Measurements from ENCODE around the gene LIMK2.

- TF ChIP-seq POLR2AphosphoS5 (IDR thresholded peaks at IDR 0.05; ENCODE audit: low read length) (no peak), CTCF (IDR thresholded peaks at IDR 0.05 in 2 of 3, conservative IDR thresholded peaks at IDR 0.05 in 1 of 3; ENCODE audit: control insufficient read depth in 2 of 3, extremely low read depth in 1 of 3, insufficient read depth in 1 of 3, low read depth in 3 of 3, low read length in 3 of 3) (no peak), YBX1 (IDR thresholded peaks at IDR 0.05) (no peak), YY1 (IDR thresholded peaks at IDR 0.05; ENCODE audit: low read depth, low read length) (no peak), PRDM15 (CRISPR knock-in tag; IDR thresholded peaks at IDR 0.05) (no peak), POLR2AphosphoS2 (IDR thresholded peaks at IDR 0.05; ENCODE audit: low read depth, low read length) (no peak), EP300 (IDR thresholded peaks at IDR 0.05; ENCODE audit: borderline replicate concordance in 1 of 2, control insufficient read depth in 1 of 2, low read depth in 2 of 2, low read length in 2 of 2) (no peak), TCF7 (IDR thresholded peaks at IDR 0.05; ENCODE audit: borderline replicate concordance) (no peak), NR2C2 (IDR thresholded peaks at IDR 0.05; ENCODE audit: borderline replicate concordance, control insufficient read depth, insufficient read length, low read depth) (no peak)
These were observed 59.4 kb downstream of the LIMK2 start for GRCh38 chr22:31271485-31271884.

All from GM12878 (cell line).